Left lung (tissue), 10 donors: ENCODE measurements around the gene WFS1. TPM values are rescaled to one million over a fixed set of nuclear protein-coding genes. Genes with fewer than 3 reads are reported as not detected.

Source experiments
- ATAC-seq: fragments of 200-7000 bp; cut with Tn5 transposase; one replicate; pipeline ENCODE4 v1.9.1; 2020; ENCODE audit warnings: moderate library complexity
- DNase-seq, 4 donors: peaks; one replicate each; pipeline ENCODE4 v3.0.0-alpha.2; 2013 to 2020
- H3K27ac ChIP-seq, 2 donors: fragments of 200-600 bp; sonication (generic) in 1 of 2; one replicate each; pipeline versions ENCODE4 v1.5.0 to v1.8.0; 2020 to 2021
- H3K27me3 ChIP-seq, 2 donors: fragments of 200-600 bp; sonication (generic) in 1 of 2; one replicate each; pipeline versions ENCODE4 v1.5.0 to v1.8.0; 2020 to 2021
- H3K36me3 ChIP-seq, 2 donors: fragments of 200-600 bp; sonication (generic) in 1 of 2; one replicate each; pipeline versions ENCODE4 v1.5.0 to v1.8.0; 2020 to 2021
- H3K4me1 ChIP-seq, 2 donors: fragments of 200-600 bp; one replicate each; pipeline ENCODE4 v1.8.0; 2021
- H3K4me3 ChIP-seq, 2 donors: fragments of 200-600 bp; sonication (generic) in 1 of 2; one replicate each; pipeline versions ENCODE4 v1.5.0 to v1.8.0; 2020 to 2021; ENCODE audit warnings: mild to moderate bottlenecking in 1 of 2
- H3K9me3 ChIP-seq, 2 donors: fragments of 200-600 bp; sonication (generic) in 1 of 2; one replicate each; pipeline versions ENCODE4 v1.5.0 to v1.8.0; 2020 to 2021
- CTCF ChIP-seq, 2 donors: fragments of 200-600 bp; sonication (generic) in 1 of 2; IDR thresholded peaks; one replicate each; pipeline versions ENCODE4 v1.5.0 to v1.8.0; 2021; ENCODE audit warnings: antibody characterized with exemption in 2 of 2
- intact Hi-C, 2 donors: fragments of 100-400 bp; cut with DNase I; formaldehyde crosslinking; loops; one replicate each; pipeline versions ENCODE4 v1.11.2 to v1.14.2; 2022
- polyA plus RNA-seq, 6 donors: library from polyadenylated mRNA; unstranded; fragments of 120-200 nt; gene quantifications; one replicate each; pipeline ENCODE4 v1.2.1, GENCODE V29; 2013; ENCODE audit not compliant: insufficient read length in 6 of 6
- total RNA-seq, 2 donors: library from RNA; stranded (reverse); fragmentation: NEBNext Ultra II Directional; extraction: Animal tissue kit (Norgen Biotek cat#: 25700); gene quantifications; one replicate each; pipeline ENCODE4 v1.2.1, GENCODE V29; 2021
- donor health status: DM: no; HTN: yes; CAD: no.
- donor health status: DM: no; HTN: no; CAD: no.

WFS1 gene
- total and polyA plus RNA-seq, 8 donors: 33.8 to 103 (median 39.9) TPM

- DNase-seq (peak in 1 of 4 donors; percentile 61), ATAC-seq (no peak)
- Histone ChIP-seq H3K4me1 (peaks cover 0 to 9% of the 10 kb centered on the region in 2 donors), H3K36me3 (no peaks in the 10 kb centered on the region), H3K27me3 (peaks cover 0 to 38% of the 10 kb centered on the region in 2 donors), H3K27ac (no peak overlapping the region), H3K4me3 (no peak overlapping the region), H3K9me3 (peaks cover 0 to 5% of the 10 kb centered on the region in 2 donors)
- no peak for TF ChIP-seq CTCF (IDR thresholded peaks at IDR 0.05)
- intact Hi-C loops: no loop called here
Observed at GRCh38 chr4:6322761-6323566, 53.3 kb downstream of the WFS1 start.

- Histone ChIP-seq H3K27ac (peak overlapping the region in 1 of 2 donors; percentile 74), H3K27me3 (peaks cover 0 to 44% of the 10 kb centered on the region in 2 donors), H3K36me3 (no peaks in the 10 kb centered on the region), H3K4me3 (no peak overlapping the region), H3K4me1 (peaks cover 0 to 9% of the 10 kb centered on the region in 2 donors), H3K9me3 (peaks cover 0 to 5% of the 10 kb centered on the region in 2 donors)
- no peak for TF ChIP-seq CTCF (IDR thresholded peaks at IDR 0.05)
- intact Hi-C loops: no loop called here
- DNase-seq (no peak), ATAC-seq (no peak)
Observed at GRCh38 chr4:6324461-6324998, 54.9 kb downstream of the WFS1 start.

- DNase-seq (peak in 3 of 4 donors; percentile 47 to 82 (median 70)), ATAC-seq (peak; percentile 86)
- intact Hi-C loops: loop anchor here in 1 of 2 donors (5.0 kb wide), 1 partner anchor 63 kb away; no protein-coding TSS in a partner anchor
- Histone ChIP-seq H3K27me3 (peaks cover 0 to 45% of the 10 kb centered on the region in 2 donors), H3K27ac (peak overlapping the region; percentile 19 to 74), H3K4me3 (no peak overlapping the region), H3K36me3 (no peaks in the 10 kb centered on the region), H3K4me1 (peaks cover 0 to 9% of the 10 kb centered on the region in 2 donors), H3K9me3 (peaks cover 0 to under 1% of the 10 kb centered on the region in 2 donors)
- TF ChIP-seq CTCF (IDR thresholded peaks at IDR 0.05): no peak
Observed at GRCh38 chr4:6324999-6325787, 55.5 kb downstream of the WFS1 start.

GRCh38 chr4:6325788-6326290 is 56.2 kb downstream of the WFS1 start:
- intact Hi-C loops: loop anchor here in 1 of 2 donors (5.0 kb wide), 1 partner anchor 64 kb away; no protein-coding TSS in a partner anchor
- peak overlapping the region; percentile 19 to 74 for H3K27ac ChIP-seq
- ATAC-seq (no peak), DNase-seq (no peak)
- H3K36me3 ChIP-seq: no peaks in the 10 kb centered on the region
- no peak for TF ChIP-seq CTCF (IDR thresholded peaks at IDR 0.05)
- H3K9me3 ChIP-seq: no peaks in the 10 kb centered on the region
- H3K27me3 ChIP-seq: peaks cover 0 to 45% of the 10 kb centered on the region in 2 donors
- no peak overlapping the region for H3K4me3 ChIP-seq
- peaks cover 0 to 9% of the 10 kb centered on the region in 2 donors for H3K4me1 ChIP-seq
